NCI-H1436 treated with DMSO at 0.1 percent for 48 hours (cell line): ENCODE data around the gene ZMYND12.

Experiments used
- DNase-seq: peaks from one replicate; lab custom pipeline; 2025; lab: John Stamatoyannopoulos, UW

ZMYND12 gene

DNA sequence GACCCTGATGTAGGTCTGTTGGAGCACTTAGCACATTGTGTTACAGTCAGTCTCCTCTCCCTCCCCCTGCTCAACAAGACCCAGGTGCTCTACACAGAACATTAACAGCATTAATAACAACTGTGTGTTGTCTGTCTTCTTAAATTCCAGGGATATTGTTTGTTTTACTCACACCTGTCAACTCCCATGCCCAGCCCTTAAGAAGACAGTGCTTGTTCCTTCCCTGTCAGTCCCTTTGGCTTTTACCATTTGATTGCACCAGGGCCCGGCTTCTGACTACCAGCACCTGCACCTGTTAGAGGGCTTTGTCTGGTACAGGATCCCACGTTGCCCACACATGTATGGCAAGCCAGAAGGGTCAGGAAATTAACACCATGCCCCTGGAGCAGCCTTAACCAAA, 63.6 kb downstream of the ZMYND12 start:
- DNase-seq, result no peak

DNA sequence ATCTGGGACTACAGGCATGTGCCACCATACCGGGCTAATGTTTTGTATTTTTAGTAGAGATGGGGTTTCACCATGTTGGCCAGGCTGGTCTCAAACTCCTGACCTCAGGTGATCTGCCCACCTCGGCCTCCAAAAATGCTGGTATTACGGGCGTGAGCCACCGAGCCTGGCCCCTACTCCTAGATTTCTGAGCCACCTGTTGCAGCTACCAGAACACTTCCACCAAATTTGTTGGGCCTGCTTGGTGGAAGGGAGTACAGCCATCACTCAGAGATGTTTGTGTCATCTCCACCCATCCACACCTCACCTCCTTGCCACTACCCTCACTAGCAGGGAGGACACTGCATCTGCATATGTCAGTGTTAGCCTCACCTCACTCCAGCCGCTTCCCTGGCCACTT, 69.8 kb downstream of the ZMYND12 start:
- no peak for DNase-seq

DNA sequence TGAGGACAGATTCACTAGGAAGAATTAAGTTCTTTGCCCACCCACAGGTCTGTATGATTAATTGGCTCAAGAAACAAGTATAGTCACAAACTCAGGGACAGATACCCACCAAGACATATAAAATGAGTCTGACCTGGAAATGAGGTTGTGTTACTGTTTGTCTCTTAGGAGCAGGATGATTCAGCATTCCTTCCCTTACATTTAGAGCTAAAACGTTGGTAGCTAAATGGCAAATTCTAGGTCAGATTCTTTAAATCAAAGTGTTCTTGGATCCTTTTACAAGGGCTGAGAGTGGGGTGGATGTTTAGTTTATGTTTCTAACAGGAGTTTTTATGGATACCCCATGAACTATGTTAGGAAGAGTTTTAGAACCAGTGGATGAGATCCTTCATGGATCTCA, 70.5 kb downstream of the ZMYND12 start:
- DNase-seq, result no peak

DNA sequence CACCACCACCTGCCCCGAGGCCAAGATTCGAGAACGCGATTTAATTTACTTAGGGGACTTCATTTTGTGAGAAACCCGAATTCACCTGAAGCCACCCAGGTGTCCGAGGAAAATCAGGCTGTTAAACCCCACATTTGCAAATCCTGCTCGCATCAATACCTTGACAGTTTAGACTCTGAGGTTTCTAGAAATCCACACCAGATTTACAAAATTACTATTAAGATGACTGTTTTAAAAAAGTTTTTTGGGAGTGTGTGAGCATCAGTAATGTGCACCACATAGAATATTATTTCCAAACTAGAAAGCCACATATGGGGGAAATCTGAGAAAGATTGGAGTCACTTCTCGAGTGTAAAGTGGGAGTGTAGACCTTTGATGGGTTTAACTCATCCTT, 74.5 kb downstream of the ZMYND12 start:
- no peak for DNase-seq

DNA sequence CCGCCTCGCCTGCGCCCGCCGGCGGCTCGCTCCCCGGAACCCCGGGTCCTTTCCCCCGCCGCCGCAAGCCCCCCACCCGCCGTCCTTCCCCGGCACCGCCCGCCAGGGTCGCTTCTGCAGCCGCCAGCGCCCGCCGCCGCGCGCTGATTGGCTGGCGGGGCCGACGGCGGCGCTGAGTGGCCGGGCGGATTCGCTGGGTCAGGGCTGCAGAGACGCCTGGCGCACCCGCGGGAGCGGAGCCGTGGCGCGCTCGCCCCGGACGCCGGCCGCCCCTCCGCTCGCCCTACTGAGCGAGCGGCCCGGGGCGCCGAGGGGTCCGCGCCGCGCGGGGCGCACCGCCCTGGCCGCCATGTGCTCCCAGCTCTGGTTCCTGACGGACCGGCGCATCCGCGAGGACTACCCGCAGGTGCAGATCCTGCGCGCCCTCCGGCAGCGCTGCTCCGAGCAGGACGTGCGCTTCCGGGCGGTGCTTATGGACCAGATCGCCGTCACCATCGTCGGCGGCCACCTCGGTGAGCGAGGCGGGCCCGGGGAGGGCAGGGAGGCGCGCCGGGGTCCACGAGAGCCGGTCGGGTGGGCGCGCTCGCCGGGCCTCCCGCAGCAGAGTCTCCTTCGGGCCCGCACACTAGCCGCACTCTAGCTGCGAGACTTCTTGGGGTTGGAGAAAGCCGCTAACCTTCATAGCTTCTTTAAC, 75.1 kb downstream of the ZMYND12 start, which contains the start of gene RIMKLA:
RIMKLA (plus strand) TSS at position 207 of the 694 bp plus-strand sequence; CDS start at position 350, 143 bp downstream.
- no peak for DNase-seq
